AML-193 (cell line): ENCODE results near the gene FFAR3.
A peak's percentile ranks its signal among the peaks of the same experiment; 100 is the strongest.
"Not testable (repeated sequence)": the region's sequence is repeated elsewhere in the genome, so short reads cannot be mapped to it uniquely, and the experiment has no call there.

Experiments
- DNase-seq, 2 experiments: peaks; one replicate each; lab custom pipeline; 2025; lab: John Stamatoyannopoulos, UW

Gene FFAR3

GRCh38 chr19:35350591-35350990 lies 7.7 kb upstream of the FFAR3 start:
- DNase-seq = no peak

GRCh38 chr19:35351411-35352176 lies 6.7 kb upstream of the FFAR3 start:
- no peak for DNase-seq

GRCh38 chr19:35352177-35352447 lies 6.1 kb upstream of the FFAR3 start:
- DNase-seq = no peak

- peak; percentile 50 to 63 for DNase-seq
Observed at GRCh38 chr19:35352448-35353304, 5.6 kb upstream of the FFAR3 start.

- DNase-seq = no peak
Observed at GRCh38 chr19:35353635-35354034, 4.6 kb upstream of the FFAR3 start.

GRCh38 chr19:35354898-35355297 lies 3.4 kb upstream of the FFAR3 start:
- DNase-seq = no peak

- no peak for DNase-seq
Observed at GRCh38 chr19:35355791-35356460, 2.3 kb upstream of the FFAR3 start.

- DNase-seq = not testable (repeated sequence)
Observed at GRCh38 chr19:35358834-35359233, 574 bp downstream of the FFAR3 start.

- not testable (repeated sequence) for DNase-seq
Observed at GRCh38 chr19:35359395-35359794, 1.1 kb downstream of the FFAR3 start.

GRCh38 chr19:35360081-35360480 lies 1.8 kb downstream of the FFAR3 start:
- not testable (repeated sequence) for DNase-seq

GRCh38 chr19:35360880-35361420 lies 2.7 kb downstream of the FFAR3 start:
- DNase-seq = no peak

GRCh38 chr19:35362261-35363000 lies 4.2 kb downstream of the FFAR3 start:
- DNase-seq = no peak

- DNase-seq = no peak
Observed at GRCh38 chr19:35363001-35363590, 4.8 kb downstream of the FFAR3 start.

- no peak for DNase-seq
Observed at GRCh38 chr19:35363711-35364425, 5.6 kb downstream of the FFAR3 start.

- no peak for DNase-seq
Observed at GRCh38 chr19:35365303-35365702, 7.0 kb downstream of the FFAR3 start.

- no peak for DNase-seq
Observed at GRCh38 chr19:35368378-35368777, 10.1 kb downstream of the FFAR3 start.

GRCh38 chr19:35369522-35369921 lies 11.3 kb downstream of the FFAR3 start:
- DNase-seq = no peak

GRCh38 chr19:35370722-35371121 lies 12.5 kb downstream of the FFAR3 start, which contains the start of gene GPR42:
TSS of gene GPR42 (plus strand) at chr19:35371068. CDS start at chr19:35371360, 292 bp downstream.
- DNase-seq = no peak

- no peak for DNase-seq
Observed at GRCh38 chr19:35373492-35373891, 15.2 kb downstream of the FFAR3 start.

- not testable (repeated sequence) for DNase-seq
Observed at GRCh38 chr19:35374031-35374430, 15.8 kb downstream of the FFAR3 start.
